Activated naive CD8-positive, alpha-beta T cell treated with anti-CD3 and anti-CD28 coated beads, Interleukin-2, amount 10 ng/mL, durations not matched to agents 7 days and 5 days (primary cell): Measurements from ENCODE around the gene PNPLA6. TPM values are rescaled to one million over a fixed set of nuclear protein-coding genes. Genes with fewer than 3 reads are reported as not detected.

Experiments
- ATAC-seq: fragments of 150-1000 bp; cut with Tn5 transposase; one replicate; pipeline ENCODE4 v1.10.0; 2021; ENCODE audit warnings: low read depth, moderate library complexity
- POLR2A ChIA-PET: fragments of 350-600 bp; sonication (Branson Sonifier 250); formaldehyde crosslinking; loops from one replicate; lab custom pipeline; 2021; ENCODE audit warnings: antibody characterized with exemption; lab: Charles Lee
- DNase-seq: peaks from one replicate; pipeline ENCODE4 v3.0.0; 2021
- H3K27ac Mint-ChIP-seq: one replicate; pipeline ENCODE4 v1.8.0; 2022; ENCODE audit warnings: mild to moderate bottlenecking, mixed read lengths
- H3K27me3 Mint-ChIP-seq: one replicate; pipeline ENCODE4 v1.8.0; 2022; ENCODE audit warnings: mild to moderate bottlenecking, moderate library complexity, mixed read lengths
- H3K36me3 Mint-ChIP-seq: one replicate; pipeline ENCODE4 v1.8.0; 2021; ENCODE audit warnings: mild to moderate bottlenecking, mixed read lengths
- H3K4me1 Mint-ChIP-seq: one replicate; pipeline ENCODE4 v1.8.0; 2021; ENCODE audit warnings: mixed read lengths
- H3K4me3 Mint-ChIP-seq: one replicate; pipeline ENCODE4 v1.8.0; 2022; ENCODE audit warnings: mild to moderate bottlenecking, moderate library complexity, mixed read lengths
- H3K9me3 Mint-ChIP-seq: one replicate; pipeline ENCODE4 v1.8.0; 2021; ENCODE audit warnings: mixed read lengths
- total RNA-seq, 2 experiments: library from RNA; stranded (reverse); gene quantifications; one replicate each; pipeline ENCODE4 v1.2.3, GENCODE V29; 2021

Gene PNPLA6
- total RNA-seq, 2 experiments from 2014 or later = 152 to 155 TPM

GRCh38 chr19:7520131-7521051 is 15.1 kb upstream of the PNPLA6 start:
- DNase-seq (no peak), ATAC-seq (no peak)
- Mint-ChIP-seq H3K27me3 (peaks cover 10% of the 10 kb centered on the region), H3K4me3 (no peak overlapping the region), H3K27ac (no peak overlapping the region), H3K4me1 (peaks cover 10% of the 10 kb centered on the region), H3K9me3 (no peaks in the 10 kb centered on the region), H3K36me3 (no peaks in the 10 kb centered on the region)
- POLR2A ChIA-PET = interaction anchor here (1.0 kb wide), 1 partner anchor 15 kb away, joined by 3 read pairs; the partner anchor contains the start of gene PNPLA6

- no peaks in the 10 kb centered on the region for H3K9me3 Mint-ChIP-seq
- peak overlapping the region; percentile 69 for H3K4me3 Mint-ChIP-seq
- peak overlapping the region; percentile 81 for H3K27ac Mint-ChIP-seq
- H3K27me3 Mint-ChIP-seq = peaks cover 5% of the 10 kb centered on the region
- H3K4me1 Mint-ChIP-seq = peaks cover 6% of the 10 kb centered on the region
- H3K36me3 Mint-ChIP-seq = no peaks in the 10 kb centered on the region
- no peak for ATAC-seq
- DNase-seq = no peak
- POLR2A ChIA-PET = interaction anchor here (0.6 to 2.8 kb wide), 9 partner anchors 13 to 452 kb away, joined by 3 to 26 read pairs (median 5); partner anchors contain the start of genes ARHGEF18, PET100, PNPLA6 and STXBP2
Measured at GRCh38 chr19:7521551-7522071, 13.9 kb upstream of the PNPLA6 start.

- Mint-ChIP-seq H3K4me3 (peak within 1 kb of the TSS; percentile 69), H3K36me3 (no peaks in the 10 kb centered on the region), H3K9me3 (no peaks in the 10 kb centered on the region), H3K27me3 (peaks cover 2% of the 10 kb centered on the region), H3K27ac (peak within 1 kb of the TSS; percentile 81), H3K4me1 (peaks cover 6% of the 10 kb centered on the region)
- POLR2A ChIA-PET = interaction anchor here (0.6 to 2.8 kb wide), 12 partner anchors 7 to 453 kb away, joined by 3 to 26 read pairs (median 5); partner anchors contain the start of genes ARHGEF18, PET100, PNPLA6 and STXBP2
- ATAC-seq = peak; percentile 90
- DNase-seq = peak; percentile 100
Measured at GRCh38 chr19:7522072-7522922, 13.2 kb upstream of the PNPLA6 start, which contains the start of gene MCOLN1. MCOLN1 (plus strand) TSS chr19:7522624; CDS start chr19:7522751, 127 bp downstream.

- Mint-ChIP-seq H3K9me3 (no peaks in the 10 kb centered on the region), H3K4me3 (peak overlapping the region; percentile 68), H3K27me3 (no peaks in the 10 kb centered on the region), H3K27ac (peak overlapping the region; percentile 6), H3K36me3 (no peaks in the 10 kb centered on the region), H3K4me1 (peaks cover 5% of the 10 kb centered on the region)
- DNase-seq (no peak), ATAC-seq (no peak)
- POLR2A ChIA-PET = interaction anchor here (0.6 to 2.8 kb wide), 11 partner anchors 8 to 454 kb away, joined by 3 to 26 read pairs (median 5); partner anchors contain the start of genes PET100, PNPLA6, STXBP2 and XAB2
Measured at GRCh38 chr19:7522923-7523667, 12.4 kb upstream of the PNPLA6 start.

GRCh38 chr19:7524523-7524922 is 11.0 kb upstream of the PNPLA6 start:
- DNase-seq (no peak), ATAC-seq (no peak)
- Mint-ChIP-seq H3K4me3 (no peak overlapping the region), H3K9me3 (no peaks in the 10 kb centered on the region), H3K27me3 (no peaks in the 10 kb centered on the region), H3K36me3 (no peaks in the 10 kb centered on the region), H3K27ac (no peak overlapping the region), H3K4me1 (peaks cover 5% of the 10 kb centered on the region)
- POLR2A ChIA-PET = no interaction called here

GRCh38 chr19:7524992-7525739 is 10.4 kb upstream of the PNPLA6 start:
- DNase-seq (no peak), ATAC-seq (no peak)
- Mint-ChIP-seq H3K9me3 (no peaks in the 10 kb centered on the region), H3K36me3 (no peaks in the 10 kb centered on the region), H3K27me3 (no peaks in the 10 kb centered on the region), H3K4me3 (no peak overlapping the region), H3K27ac (no peak overlapping the region), H3K4me1 (peaks cover 5% of the 10 kb centered on the region)
- POLR2A ChIA-PET = no interaction called here

GRCh38 chr19:7526059-7526929 is 9.2 kb upstream of the PNPLA6 start:
- ATAC-seq = no peak
- H3K36me3 Mint-ChIP-seq = no peaks in the 10 kb centered on the region
- H3K27me3 Mint-ChIP-seq = no peaks in the 10 kb centered on the region
- H3K4me3 Mint-ChIP-seq = no peak overlapping the region
- DNase-seq = no peak
- no peaks in the 10 kb centered on the region for H3K9me3 Mint-ChIP-seq
- no peak overlapping the region for H3K27ac Mint-ChIP-seq
- peaks cover 5% of the 10 kb centered on the region for H3K4me1 Mint-ChIP-seq
- POLR2A ChIA-PET = interaction anchor here (0.6 kb wide), 1 partner anchor 170 kb away, joined by 3 read pairs; no protein-coding TSS in a partner anchor

GRCh38 chr19:7527516-7528191 is 7.9 kb upstream of the PNPLA6 start:
- POLR2A ChIA-PET = no interaction called here
- Mint-ChIP-seq H3K36me3 (peaks cover 2% of the 10 kb centered on the region), H3K4me1 (no peaks in the 10 kb centered on the region), H3K27me3 (no peaks in the 10 kb centered on the region), H3K27ac (no peak overlapping the region), H3K4me3 (no peak overlapping the region), H3K9me3 (no peaks in the 10 kb centered on the region)
- ATAC-seq (no peak), DNase-seq (no peak)

GRCh38 chr19:7528192-7528519 is 7.4 kb upstream of the PNPLA6 start:
- peaks cover 2% of the 10 kb centered on the region for H3K36me3 Mint-ChIP-seq
- no peaks in the 10 kb centered on the region for H3K4me1 Mint-ChIP-seq
- H3K9me3 Mint-ChIP-seq = no peaks in the 10 kb centered on the region
- H3K27ac Mint-ChIP-seq = no peak overlapping the region
- H3K4me3 Mint-ChIP-seq = no peak overlapping the region
- POLR2A ChIA-PET = no interaction called here
- H3K27me3 Mint-ChIP-seq = no peaks in the 10 kb centered on the region
- ATAC-seq (no peak), DNase-seq (no peak)

- Mint-ChIP-seq H3K27ac (no peak overlapping the region), H3K27me3 (no peaks in the 10 kb centered on the region), H3K9me3 (no peaks in the 10 kb centered on the region), H3K4me3 (no peak overlapping the region), H3K4me1 (no peaks in the 10 kb centered on the region), H3K36me3 (peaks cover 2% of the 10 kb centered on the region)
- ATAC-seq (no peak), DNase-seq (no peak)
- POLR2A ChIA-PET = no interaction called here
Measured at GRCh38 chr19:7528522-7529245, 6.8 kb upstream of the PNPLA6 start.
